ENCODE measurements around the gene ANKRD63. TPM values are rescaled to one million over a fixed set of nuclear protein-coding genes. Genes with fewer than 3 reads are reported as not detected.

The ANKRD63 gene
- total and polyA plus RNA-seq, 10 of the 15 experiments (the other 5 are each of a cell fraction or from before 2014, with no cell fraction given) = not detected

DNA sequence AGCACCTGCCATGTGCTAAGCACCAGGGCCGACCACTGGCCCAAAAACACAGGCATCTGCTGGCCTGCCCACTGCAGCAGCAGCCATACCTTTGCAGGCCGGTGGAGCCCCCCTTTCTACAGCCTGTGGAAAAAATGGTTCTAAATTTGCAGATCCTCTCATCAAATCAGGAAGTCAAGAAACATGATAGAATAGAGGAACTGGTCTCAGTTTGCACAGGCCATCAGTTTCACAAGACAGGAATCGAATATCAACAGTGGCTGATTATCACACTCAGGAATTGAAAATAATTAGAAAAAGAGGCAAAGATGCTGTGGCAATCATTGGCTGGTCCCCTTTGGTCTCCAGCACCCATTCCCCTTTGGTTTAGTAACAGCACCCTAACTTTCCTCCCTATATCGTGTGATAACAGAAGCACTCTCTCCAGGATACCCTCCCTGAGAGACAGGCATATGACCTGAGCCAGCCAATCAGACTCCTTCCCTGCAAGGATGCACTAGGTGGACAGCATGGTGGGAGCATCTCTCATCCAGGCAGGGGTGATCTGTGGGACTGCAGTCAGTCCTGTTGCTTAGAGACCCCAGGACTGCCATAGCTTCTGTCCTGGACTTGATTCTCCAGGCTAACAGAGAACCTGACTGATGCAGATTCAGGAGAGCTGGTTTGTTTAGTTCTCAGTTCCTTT lies 47.5 kb downstream of the ANKRD63 start (continued):
- no peak for TF ChIP-seq NKRF (conservative IDR thresholded peaks at IDR 0.05)
- no peak for TF ChIP-seq ATF7 (IDR thresholded peaks at IDR 0.05; ENCODE audit: low read depth)
- 0 out of 4 replicates have a peak, but pooled peaks of 1 of the 2 experiments have one; percentile 22 for TF ChIP-seq IKZF2 (IDR thresholded peaks at IDR 0.05)
- TF ChIP-seq CHD1 (IDR thresholded peaks at IDR 0.05; ENCODE audit: low read depth, low read length) = no peak
- TF ChIP-seq MTA3 (IDR thresholded peaks at IDR 0.05; ENCODE audit: borderline replicate concordance, low read length) = no peak
- TF ChIP-seq ZNF274 (IDR thresholded peaks at IDR 0.05; ENCODE audit: insufficient read depth, insufficient read length) = no peak
- peak; percentile 83; the same call in 1 of the 2 replicates for TF ChIP-seq SPI1 (IDR thresholded peaks at IDR 0.05; ENCODE audit: borderline replicate concordance, insufficient read depth, low read depth, low read length)
- no peak for TF ChIP-seq STAT3 (IDR thresholded peaks at IDR 0.05; ENCODE audit: low read depth, low read length)
- peak; percentile 58 for TF ChIP-seq USF1 (IDR thresholded peaks at IDR 0.05; ENCODE audit: borderline replicate concordance, extremely low read length, insufficient read depth, low read depth, low read length)
- TF ChIP-seq FOS (IDR thresholded peaks at IDR 0.05; ENCODE audit: borderline replicate concordance, extremely low read depth, insufficient read length) = no peak
- TF ChIP-seq MXI1 (IDR thresholded peaks at IDR 0.05; ENCODE audit: low read depth, low read length) = no peak
- TF ChIP-seq SIN3A (IDR thresholded peaks at IDR 0.05; ENCODE audit: low read depth, low read length) = no peak
- no peak for TF ChIP-seq PBX3 (IDR thresholded peaks at IDR 0.05; ENCODE audit: insufficient replicate concordance, low read depth, low read length)
- TF ChIP-seq, protein P1, sequence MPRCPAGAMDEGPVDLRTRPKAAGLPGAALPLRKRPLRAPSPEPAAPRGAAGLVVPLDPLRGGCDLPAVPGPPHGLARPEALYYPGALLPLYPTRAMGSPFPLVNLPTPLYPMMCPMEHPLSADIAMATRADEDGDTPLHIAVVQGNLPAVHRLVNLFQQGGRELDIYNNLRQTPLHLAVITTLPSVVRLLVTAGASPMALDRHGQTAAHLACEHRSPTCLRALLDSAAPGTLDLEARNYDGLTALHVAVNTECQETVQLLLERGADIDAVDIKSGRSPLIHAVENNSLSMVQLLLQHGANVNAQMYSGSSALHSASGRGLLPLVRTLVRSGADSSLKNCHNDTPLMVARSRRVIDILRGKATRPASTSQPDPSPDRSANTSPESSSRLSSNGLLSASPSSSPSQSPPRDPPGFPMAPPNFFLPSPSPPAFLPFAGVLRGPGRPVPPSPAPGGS (IDR thresholded peaks at IDR 0.05; ENCODE audit: borderline replicate concordance, insufficient read depth, low read depth, low read length, poor library complexity, severe bottlenecking) = no peak

Measured in GM12878 (cell line).